Stimulated activated effector memory CD8-positive, alpha-beta T cell treated with anti-CD3 and anti-CD28 coated beads, Interleukin-12 subunit alpha, Interleukin-12 subunit beta, amount 100 ng/mL, for 72 hours (primary cell): Measurements from ENCODE around the gene IL1RL2.

Experiments used
- ATAC-seq: fragments of 150-1000 bp; cut with Tn5 transposase; 2 replicates; pipeline ENCODE4 v1.10.0; 2021
- DNase-seq, 2 donors: peaks; one replicate each; pipeline ENCODE4 v3.0.0; 2021 to 2022; ENCODE audit warnings: low spot score in 2 of 2
- H3K27ac Mint-ChIP-seq: one replicate; pipeline ENCODE4 v1.8.0; 2022; ENCODE audit warnings: mild to moderate bottlenecking, mixed read lengths
- H3K36me3 Mint-ChIP-seq: one replicate; pipeline ENCODE4 v1.8.0; 2022; ENCODE audit warnings: mild to moderate bottlenecking, mixed read lengths
- H3K4me1 Mint-ChIP-seq: one replicate; pipeline ENCODE4 v1.8.0; 2022; ENCODE audit warnings: mixed read lengths
- H3K4me3 Mint-ChIP-seq: one replicate; pipeline ENCODE4 v1.8.0; 2022; ENCODE audit warnings: mild to moderate bottlenecking, mixed read lengths
- H3K9me3 Mint-ChIP-seq: one replicate; pipeline ENCODE4 v1.8.0; 2022; ENCODE audit warnings: mixed read lengths

IL1RL2 gene

GRCh38 chr2:102149644-102150455, 37.0 kb upstream of the IL1RL2 start:
- peaks cover 25% of the 10 kb centered on the region for H3K4me1 Mint-ChIP-seq
- no peak for DNase-seq
- no peak overlapping the region for H3K4me3 Mint-ChIP-seq
- peaks cover 29% of the 10 kb centered on the region for H3K9me3 Mint-ChIP-seq
- H3K36me3 Mint-ChIP-seq: peaks cover 13% of the 10 kb centered on the region
- ATAC-seq: no peak
- no peak overlapping the region for H3K27ac Mint-ChIP-seq

GRCh38 chr2:102154364-102154763, 32.5 kb upstream of the IL1RL2 start:
- DNase-seq (no peak), ATAC-seq (no peak)
- Mint-ChIP-seq H3K27ac (no peak overlapping the region), H3K4me1 (peaks cover 6% of the 10 kb centered on the region), H3K4me3 (no peak overlapping the region), H3K36me3 (no peaks in the 10 kb centered on the region), H3K9me3 (peaks cover 15% of the 10 kb centered on the region)

- DNase-seq (no peak), ATAC-seq (no peak)
- Mint-ChIP-seq H3K4me1 (peaks cover 6% of the 10 kb centered on the region), H3K27ac (no peak overlapping the region), H3K4me3 (no peak overlapping the region), H3K9me3 (peaks cover 15% of the 10 kb centered on the region), H3K36me3 (no peaks in the 10 kb centered on the region)
Observed at GRCh38 chr2:102154946-102155702, 31.7 kb upstream of the IL1RL2 start.

DNA sequence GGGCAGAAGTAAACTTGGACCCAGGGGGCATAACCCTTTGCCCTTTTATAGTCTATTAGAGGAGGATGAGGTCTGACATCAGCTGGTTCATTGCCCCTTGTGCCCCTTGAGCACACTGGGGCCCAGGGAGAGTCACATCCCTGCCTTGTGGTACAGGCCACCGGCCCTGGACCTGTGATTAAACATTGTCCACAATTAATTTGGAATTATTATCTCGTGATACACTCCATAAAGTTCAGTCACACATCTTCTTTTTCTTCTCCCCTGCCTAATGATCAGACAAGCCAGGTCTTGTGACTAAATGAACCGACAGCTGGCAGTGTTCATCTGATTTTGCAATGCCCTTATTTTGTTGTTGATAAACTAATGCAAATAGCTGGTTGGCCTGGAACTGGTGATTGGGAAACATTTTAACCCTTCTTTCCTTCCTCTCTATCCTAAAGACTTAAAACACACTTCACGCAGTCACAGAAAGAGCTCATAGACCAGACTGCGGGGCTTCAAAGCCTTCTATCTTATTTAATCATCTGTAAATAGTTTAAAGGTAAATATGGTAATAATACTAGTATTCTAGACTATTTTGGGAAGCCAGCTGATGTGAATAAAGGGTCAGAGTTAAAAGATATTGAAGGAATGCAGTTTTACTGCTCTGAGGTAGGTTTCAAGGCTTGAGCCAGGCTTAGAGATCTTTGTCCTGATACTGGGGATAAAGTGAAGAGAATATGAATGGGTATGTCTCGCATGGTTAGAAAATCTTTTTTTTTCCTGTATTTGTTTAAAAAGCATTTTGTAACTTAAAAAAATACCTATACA, 30.9 kb upstream of the IL1RL2 start:
- no peak overlapping the region for H3K27ac Mint-ChIP-seq
- H3K4me3 Mint-ChIP-seq: no peak overlapping the region
- H3K9me3 Mint-ChIP-seq: peaks cover 15% of the 10 kb centered on the region
- H3K4me1 Mint-ChIP-seq: peaks cover 6% of the 10 kb centered on the region
- DNase-seq (no peak), ATAC-seq (no peak)
- no peaks in the 10 kb centered on the region for H3K36me3 Mint-ChIP-seq

DNA sequence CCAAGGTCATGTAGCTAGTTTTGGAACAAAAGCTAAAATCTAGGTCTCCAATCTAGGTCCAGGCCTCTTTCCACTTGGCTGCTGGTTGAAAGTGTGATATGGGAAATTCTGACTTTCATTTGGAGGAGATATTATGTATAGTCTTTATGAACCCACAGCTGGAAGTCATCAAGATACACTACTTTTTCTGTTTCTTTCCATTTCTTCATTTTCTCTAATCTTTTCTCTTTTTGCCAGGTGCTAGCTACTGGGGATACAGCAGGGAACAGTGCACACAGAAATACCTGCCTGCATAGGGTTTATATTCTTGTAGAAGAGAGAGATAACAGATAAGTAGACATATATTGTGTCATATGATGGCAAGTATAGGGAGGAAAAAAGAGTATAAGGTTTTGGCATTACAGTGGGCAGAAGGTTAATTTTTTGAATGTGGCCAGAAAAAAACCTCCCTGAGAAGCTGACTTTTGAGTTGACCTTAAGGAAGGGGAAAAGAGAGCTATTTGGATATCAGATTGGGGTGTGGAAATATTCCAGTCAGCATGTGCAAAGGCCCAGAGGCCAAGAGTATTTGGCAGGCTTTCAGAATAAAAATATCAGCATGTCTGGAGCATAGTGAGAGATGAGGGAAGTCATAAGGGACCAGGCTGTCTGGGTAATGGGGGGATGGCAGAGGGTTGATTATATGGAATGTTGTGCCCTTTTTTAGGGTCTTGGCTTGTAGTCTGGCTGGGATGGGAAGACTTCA, 28.6 kb upstream of the IL1RL2 start:
- Mint-ChIP-seq H3K36me3 (no peaks in the 10 kb centered on the region), H3K9me3 (peaks cover 9% of the 10 kb centered on the region), H3K4me1 (no peaks in the 10 kb centered on the region), H3K27ac (no peak overlapping the region), H3K4me3 (no peak overlapping the region)
- DNase-seq: no peak
- no peak for ATAC-seq

DNA sequence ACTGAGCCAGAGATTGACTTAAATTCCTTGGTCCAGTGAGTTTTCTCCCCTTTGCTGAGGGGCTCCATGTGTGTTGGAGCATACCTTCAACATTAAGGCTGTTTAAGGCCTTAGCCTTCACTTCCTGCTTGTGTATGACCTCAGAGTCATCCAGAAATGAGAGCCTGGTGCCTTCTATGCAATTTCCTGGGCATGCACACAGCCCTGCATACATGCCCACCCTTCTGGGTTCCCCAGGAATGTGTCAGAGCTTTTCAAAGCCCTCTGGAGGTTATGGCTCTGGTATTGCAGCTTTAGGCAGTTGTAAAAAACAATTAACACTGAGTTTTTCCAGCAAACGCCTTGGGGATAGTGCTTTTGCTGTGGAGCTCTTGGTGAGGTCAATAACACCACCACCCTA, 27.5 kb upstream of the IL1RL2 start:
- Mint-ChIP-seq H3K9me3 (peaks cover 7% of the 10 kb centered on the region), H3K27ac (no peak overlapping the region), H3K4me3 (no peak overlapping the region), H3K36me3 (no peaks in the 10 kb centered on the region), H3K4me1 (no peaks in the 10 kb centered on the region)
- no peak for DNase-seq
- ATAC-seq: no peak

DNA sequence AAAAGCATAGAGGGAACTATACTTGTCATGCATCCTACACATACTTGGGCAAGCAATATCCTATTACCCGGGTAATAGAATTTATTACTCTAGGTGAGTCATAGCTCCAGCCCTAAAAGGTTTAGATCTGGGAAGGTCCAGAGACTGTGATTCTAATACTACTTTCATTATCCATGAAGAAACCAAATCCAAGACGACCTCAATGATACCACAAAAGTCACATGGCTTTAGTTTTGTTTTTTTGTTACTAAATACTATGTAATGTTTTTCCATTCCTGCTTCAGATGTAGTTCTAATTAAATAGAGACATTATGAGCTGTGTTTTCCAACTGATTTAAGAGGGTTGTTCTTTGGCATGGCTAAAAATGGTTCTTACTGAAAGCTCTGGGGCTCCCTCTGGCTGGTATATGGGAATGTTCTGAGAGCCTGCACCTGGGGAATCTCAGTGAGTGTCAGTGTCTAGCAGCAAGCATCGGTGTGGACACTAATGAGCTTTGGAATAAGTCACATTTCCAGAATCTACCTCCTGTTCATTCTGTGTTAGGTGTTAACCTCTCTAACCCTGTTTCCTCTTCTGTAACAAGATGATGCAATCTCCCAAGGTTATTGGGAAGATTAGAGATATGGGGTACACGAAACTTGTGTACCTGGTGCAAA, 20.5 kb upstream of the IL1RL2 start:
- H3K4me3 Mint-ChIP-seq: no peak overlapping the region
- no peak for ATAC-seq
- no peaks in the 10 kb centered on the region for H3K4me1 Mint-ChIP-seq
- no peak for DNase-seq
- no peak overlapping the region for H3K27ac Mint-ChIP-seq
- H3K36me3 Mint-ChIP-seq: peaks cover 5% of the 10 kb centered on the region
- no peaks in the 10 kb centered on the region for H3K9me3 Mint-ChIP-seq

DNA sequence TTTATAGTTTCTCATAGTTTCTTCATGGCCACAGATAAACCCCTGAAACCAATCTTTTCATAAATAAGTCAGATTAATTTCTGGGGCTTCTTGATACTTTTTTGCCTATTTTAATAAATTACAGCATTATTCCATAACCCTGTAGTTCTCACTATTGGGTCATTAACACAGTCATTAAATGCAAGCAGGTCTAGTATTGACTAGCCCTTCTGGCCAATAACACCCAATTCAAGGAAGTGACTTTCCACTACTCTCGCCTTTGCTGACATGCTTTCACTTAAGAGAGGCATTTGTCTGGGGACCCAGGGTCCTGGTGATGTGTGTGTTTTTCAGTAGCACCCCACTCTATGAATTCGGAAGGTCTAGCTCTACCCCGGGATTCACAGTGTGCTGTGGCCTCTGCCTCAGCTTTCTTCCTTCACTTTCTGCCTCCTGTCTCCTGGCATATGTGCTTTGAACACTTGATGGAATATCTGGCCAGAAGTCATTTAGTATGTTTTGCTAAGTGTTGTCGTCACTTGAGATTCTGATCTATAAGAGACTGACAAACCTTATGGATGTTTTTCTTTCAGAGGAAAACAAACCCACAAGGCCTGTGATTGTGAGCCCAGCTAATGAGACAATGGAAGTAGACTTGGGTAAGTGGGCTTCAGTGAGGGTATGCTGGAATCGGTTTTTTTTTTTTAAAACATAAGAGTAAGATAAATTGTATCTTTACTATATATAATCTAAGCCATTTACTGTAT, 18.6 kb upstream of the IL1RL2 start:
- H3K36me3 Mint-ChIP-seq: peaks cover 11% of the 10 kb centered on the region
- no peak for ATAC-seq

DNA sequence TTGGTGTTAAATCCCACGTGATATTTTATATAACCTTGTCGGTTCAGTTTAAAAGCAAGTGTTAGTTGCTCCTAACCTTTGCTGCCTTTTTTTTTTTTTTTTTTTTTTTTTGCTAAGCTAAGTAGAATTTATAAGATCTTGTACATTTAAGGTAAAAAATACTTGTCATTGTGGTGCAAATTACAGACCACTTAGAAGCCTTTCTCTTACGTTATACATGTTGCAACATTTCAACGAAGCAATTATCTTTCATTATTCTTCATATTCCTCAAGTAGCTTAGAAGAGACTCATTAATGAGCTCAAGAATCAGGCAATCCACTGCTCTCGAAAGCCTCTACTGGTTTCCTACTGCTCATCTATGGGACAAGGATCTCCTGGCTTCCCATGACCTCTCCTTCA, 14.9 kb upstream of the IL1RL2 start:
- ATAC-seq (no peak), DNase-seq (no peak)

More for the DNA sequence above, 18.6 kb upstream of the IL1RL2 start:
- Mint-ChIP-seq H3K4me3 (no peak overlapping the region), H3K27ac (no peak overlapping the region), H3K9me3 (no peaks in the 10 kb centered on the region), H3K4me1 (no peaks in the 10 kb centered on the region)
- no peak for DNase-seq

GRCh38 chr2:102172745-102173144, 14.1 kb upstream of the IL1RL2 start:
- no peak overlapping the region for H3K27ac Mint-ChIP-seq
- no peak for DNase-seq
- H3K4me1 Mint-ChIP-seq: no peaks in the 10 kb centered on the region
- no peaks in the 10 kb centered on the region for H3K9me3 Mint-ChIP-seq
- peaks cover 5% of the 10 kb centered on the region for H3K36me3 Mint-ChIP-seq
- H3K4me3 Mint-ChIP-seq: no peak overlapping the region
- no peak for ATAC-seq

More for the DNA sequence above, 14.9 kb upstream of the IL1RL2 start:
- Mint-ChIP-seq H3K9me3 (no peaks in the 10 kb centered on the region), H3K36me3 (peaks cover 5% of the 10 kb centered on the region), H3K4me1 (no peaks in the 10 kb centered on the region), H3K27ac (no peak overlapping the region), H3K4me3 (no peak overlapping the region)

GRCh38 chr2:102176172-102176571, 10.7 kb upstream of the IL1RL2 start:
- no peak overlapping the region for H3K4me3 Mint-ChIP-seq
- no peaks in the 10 kb centered on the region for H3K4me1 Mint-ChIP-seq
- H3K27ac Mint-ChIP-seq: no peak overlapping the region
- DNase-seq: no peak
- ATAC-seq: no peak
- no peaks in the 10 kb centered on the region for H3K9me3 Mint-ChIP-seq
- peaks cover 5% of the 10 kb centered on the region for H3K36me3 Mint-ChIP-seq

DNA sequence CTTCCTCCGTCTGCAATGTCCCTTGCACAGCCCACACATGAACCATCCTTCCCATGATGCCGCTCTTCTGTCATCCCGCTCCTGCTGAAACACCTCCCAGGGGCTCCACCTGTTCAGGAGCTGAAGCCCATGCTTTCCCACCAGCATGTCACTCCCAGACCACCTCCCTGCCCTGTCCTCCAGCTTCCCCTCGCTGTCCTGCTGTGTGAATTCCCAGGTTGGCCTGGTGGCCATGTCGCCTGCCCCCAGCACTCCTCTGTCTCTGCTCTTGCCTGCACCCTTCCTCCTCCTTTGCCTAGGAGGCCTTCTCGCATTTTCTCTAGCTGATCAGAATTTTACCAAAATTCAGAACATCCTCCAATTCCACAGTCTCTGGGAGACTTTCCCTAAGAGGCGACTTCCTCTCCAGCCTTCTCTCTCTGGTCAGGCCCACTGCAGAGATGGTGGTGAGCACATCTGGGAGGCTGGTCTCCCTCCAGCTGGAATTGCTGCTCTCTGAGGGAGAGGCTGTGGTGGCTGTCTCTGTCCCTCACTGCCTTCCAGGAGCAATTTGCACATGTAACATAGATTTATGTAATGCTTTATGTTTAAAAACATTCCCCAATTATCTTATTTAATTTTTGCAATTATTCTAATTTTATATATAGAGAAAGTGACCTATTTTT, 8.9 kb upstream of the IL1RL2 start:
- H3K4me3 Mint-ChIP-seq: no peak overlapping the region
- ATAC-seq: no peak

DNA sequence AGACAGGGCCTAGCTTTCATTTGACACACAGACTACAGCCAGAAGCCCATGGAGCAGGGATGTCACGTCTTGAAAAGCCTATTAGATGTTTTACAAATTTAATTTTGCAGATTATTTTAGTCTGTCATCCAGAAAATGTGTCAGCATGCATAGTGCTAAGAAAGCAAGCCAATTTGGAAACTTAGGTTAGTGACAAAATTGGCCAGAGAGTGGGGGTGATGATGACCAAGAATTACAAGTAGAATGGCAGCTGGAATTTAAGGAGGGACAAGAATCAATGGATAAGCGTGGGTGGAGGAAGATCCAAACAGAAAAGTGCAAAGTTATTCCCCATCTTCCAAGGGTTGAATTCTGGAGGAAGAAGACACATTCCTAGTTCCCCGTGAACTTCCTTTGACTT, 7.8 kb upstream of the IL1RL2 start:
- ATAC-seq: no peak
- DNase-seq: no peak
- Mint-ChIP-seq H3K36me3 (no peaks in the 10 kb centered on the region), H3K4me3 (no peak overlapping the region), H3K27ac (no peak overlapping the region), H3K9me3 (no peaks in the 10 kb centered on the region), H3K4me1 (no peaks in the 10 kb centered on the region)

More for the DNA sequence above, 8.9 kb upstream of the IL1RL2 start:
- H3K9me3 Mint-ChIP-seq: no peaks in the 10 kb centered on the region
- no peaks in the 10 kb centered on the region for H3K36me3 Mint-ChIP-seq
- no peaks in the 10 kb centered on the region for H3K4me1 Mint-ChIP-seq
- no peak overlapping the region for H3K27ac Mint-ChIP-seq
- no peak for DNase-seq
